Bronchial epithelial cell (primary cell): ENCODE results near the gene AGMAT. TPM values are rescaled to one million over a fixed set of nuclear protein-coding genes. Genes with fewer than 3 reads are reported as not detected.

Experiments used
- DNase-seq: peaks from one replicate; pipeline ENCODE4 v3.0.0-alpha.2; 2010; ENCODE audit warnings: low read depth
- FAIRE-seq: peaks from 2 replicates; lab custom pipeline; 2011; peaks lifted over from hg19 to GRCh38; lab: Jason Lieb, UNC
- H3K27me3 ChIP-seq: 2 replicates; pipeline ENCODE4 v1.5.1; 2011; ENCODE audit warnings: low read length; ENCODE audit not compliant: control insufficient read depth, insufficient read depth
- H3K36me3 ChIP-seq: 2 replicates; pipeline ENCODE4 v1.5.1; 2011; ENCODE audit warnings: low read length; ENCODE audit not compliant: control insufficient read depth, insufficient read depth
- H3K4me3 ChIP-seq: 2 replicates; pipeline ENCODE4 v1.5.1; 2011; ENCODE audit warnings: mild to moderate bottlenecking, low read depth, low read length, control low read depth
- total RNA-seq: library from RNA; depleted of rRNA; stranded (reverse); fragments of >200 nt; gene quantifications from 2 replicates; pipeline ENCODE4 v1.2.1, GENCODE V29; 2014
- TF ChIP-seq, protein P1 (sequence below): IDR thresholded peaks from 2 replicates; pipeline ENCODE4 v1.5.1; 2011; ENCODE audit warnings: mild to moderate bottlenecking, moderate library complexity, low read length, control low read depth, inconsistent platforms; ENCODE audit not compliant: insufficient read depth, severe bottlenecking

AGMAT gene
- total RNA-seq, 1 donor from 2014 or later = 1.6 TPM

GRCh38 chr1:15620902-15621682 lies 36.2 kb upstream of the AGMAT start:
- no peak for FAIRE-seq
- TF ChIP-seq, protein P1, sequence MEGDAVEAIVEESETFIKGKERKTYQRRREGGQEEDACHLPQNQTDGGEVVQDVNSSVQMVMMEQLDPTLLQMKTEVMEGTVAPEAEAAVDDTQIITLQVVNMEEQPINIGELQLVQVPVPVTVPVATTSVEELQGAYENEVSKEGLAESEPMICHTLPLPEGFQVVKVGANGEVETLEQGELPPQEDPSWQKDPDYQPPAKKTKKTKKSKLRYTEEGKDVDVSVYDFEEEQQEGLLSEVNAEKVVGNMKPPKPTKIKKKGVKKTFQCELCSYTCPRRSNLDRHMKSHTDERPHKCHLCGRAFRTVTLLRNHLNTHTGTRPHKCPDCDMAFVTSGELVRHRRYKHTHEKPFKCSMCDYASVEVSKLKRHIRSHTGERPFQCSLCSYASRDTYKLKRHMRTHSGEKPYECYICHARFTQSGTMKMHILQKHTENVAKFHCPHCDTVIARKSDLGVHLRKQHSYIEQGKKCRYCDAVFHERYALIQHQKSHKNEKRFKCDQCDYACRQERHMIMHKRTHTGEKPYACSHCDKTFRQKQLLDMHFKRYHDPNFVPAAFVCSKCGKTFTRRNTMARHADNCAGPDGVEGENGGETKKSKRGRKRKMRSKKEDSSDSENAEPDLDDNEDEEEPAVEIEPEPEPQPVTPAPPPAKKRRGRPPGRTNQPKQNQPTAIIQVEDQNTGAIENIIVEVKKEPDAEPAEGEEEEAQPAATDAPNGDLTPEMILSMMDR = no peak
- no peak overlapping the region for H3K4me3 ChIP-seq
- no peaks in the 10 kb centered on the region for H3K27me3 ChIP-seq
- no peak for DNase-seq
- no peaks in the 10 kb centered on the region for H3K36me3 ChIP-seq

- FAIRE-seq (no peak), DNase-seq (peak; percentile 89)
- Histone ChIP-seq H3K4me3 (no peak overlapping the region), H3K36me3 (no peaks in the 10 kb centered on the region), H3K27me3 (no peaks in the 10 kb centered on the region)
- TF ChIP-seq, protein P1 = no peak
Measured at GRCh38 chr1:15620155-15620545, 35.3 kb upstream of the AGMAT start.

DNA sequence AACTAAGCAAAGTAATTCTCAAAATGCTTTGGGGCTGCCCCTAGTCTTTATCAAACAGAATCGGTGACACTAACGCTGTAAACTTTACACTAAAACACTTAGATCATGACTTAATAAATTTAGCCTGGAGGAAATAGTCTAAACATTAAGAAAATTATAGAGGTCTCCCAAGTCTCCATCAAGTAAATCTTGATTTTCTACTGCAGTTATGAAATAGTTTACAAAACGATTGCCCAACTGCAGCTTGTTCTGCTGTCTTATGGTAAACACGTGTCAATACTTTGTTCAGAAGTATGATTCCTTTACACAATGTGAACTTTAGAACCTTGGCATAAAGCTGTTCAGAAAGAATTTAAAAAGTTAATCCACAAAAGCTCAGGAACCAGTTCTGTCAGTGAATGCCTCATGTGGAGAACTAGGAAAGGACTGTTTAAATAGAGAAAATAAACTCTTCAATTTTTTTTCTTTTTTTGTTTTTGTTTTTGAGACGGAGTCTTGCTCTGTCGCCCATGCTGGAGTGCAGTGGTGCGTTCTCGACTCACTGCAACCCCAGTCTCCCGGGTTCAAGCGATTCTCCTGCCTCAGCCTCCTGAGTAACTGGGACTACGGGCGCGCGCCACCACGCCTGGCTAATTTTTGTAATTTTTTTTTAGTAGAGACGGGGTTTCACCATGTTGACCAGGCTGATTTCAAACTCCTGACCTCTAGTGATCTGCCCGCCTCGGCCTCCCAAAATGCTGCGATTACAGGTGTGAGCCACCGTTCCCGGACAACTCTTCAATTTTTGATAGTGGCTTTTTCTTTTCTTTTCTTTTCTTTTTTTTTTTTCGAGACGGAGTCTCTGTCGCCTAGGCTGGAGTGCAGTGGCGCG lies 34.0 kb upstream of the AGMAT start:
- FAIRE-seq = no peak
- TF ChIP-seq, protein P1 = no peak
- H3K4me3 ChIP-seq = peak overlapping the region; percentile 66
- peak; percentile 85 for DNase-seq
- no peaks in the 10 kb centered on the region for H3K27me3 ChIP-seq
- no peaks in the 10 kb centered on the region for H3K36me3 ChIP-seq

DNA sequence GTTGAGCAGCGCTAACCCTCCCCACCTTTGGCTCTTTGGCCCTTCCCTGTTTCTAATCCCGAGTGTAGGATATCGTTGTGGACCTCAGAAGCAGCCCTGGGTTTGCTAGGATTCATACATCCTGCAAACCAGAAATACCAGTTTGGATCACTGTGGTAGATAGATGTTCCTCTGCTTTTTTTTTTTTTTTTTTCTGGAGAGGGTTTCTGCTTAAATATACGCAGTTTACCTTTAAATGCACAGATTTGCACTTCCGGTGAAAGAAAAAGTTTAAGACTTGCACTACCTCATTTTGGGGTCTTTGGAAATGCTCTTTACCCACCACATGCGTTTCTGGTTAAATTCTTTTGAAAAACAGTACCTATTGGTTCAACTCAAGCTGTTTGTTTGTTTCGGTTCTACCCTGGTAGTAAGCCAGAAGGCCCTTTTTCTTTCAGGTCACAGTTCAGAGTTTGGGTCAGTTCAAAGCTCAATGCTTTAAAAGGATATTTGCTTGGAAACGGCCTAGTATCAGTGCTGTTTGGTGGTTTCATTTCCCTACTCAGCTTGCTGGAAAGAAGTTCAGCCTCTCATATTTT lies 33.3 kb upstream of the AGMAT start:
- Histone ChIP-seq H3K27me3 (no peaks in the 10 kb centered on the region), H3K4me3 (peak overlapping the region; percentile 66), H3K36me3 (no peaks in the 10 kb centered on the region)
- FAIRE-seq (no peak), DNase-seq (peak; percentile 81)
- TF ChIP-seq, protein P1 = no peak

GRCh38 chr1:15617173-15618076 lies 32.6 kb upstream of the AGMAT start, which contains the start of gene DDI2:
Gene DDI2, plus strand, starts transcription at chr1:15617458. Its CDS starts 213 bp downstream, at chr1:15617671.
- peak; percentile 93 for DNase-seq
- TF ChIP-seq, protein P1 = no peak
- Histone ChIP-seq H3K36me3 (no peaks in the 10 kb centered on the region), H3K27me3 (no peaks in the 10 kb centered on the region), H3K4me3 (peak within 1 kb of the TSS; percentile 66)
- FAIRE-seq = no peak
